ENCODE measurements around the gene TNIK.

TNIK gene

DNA sequence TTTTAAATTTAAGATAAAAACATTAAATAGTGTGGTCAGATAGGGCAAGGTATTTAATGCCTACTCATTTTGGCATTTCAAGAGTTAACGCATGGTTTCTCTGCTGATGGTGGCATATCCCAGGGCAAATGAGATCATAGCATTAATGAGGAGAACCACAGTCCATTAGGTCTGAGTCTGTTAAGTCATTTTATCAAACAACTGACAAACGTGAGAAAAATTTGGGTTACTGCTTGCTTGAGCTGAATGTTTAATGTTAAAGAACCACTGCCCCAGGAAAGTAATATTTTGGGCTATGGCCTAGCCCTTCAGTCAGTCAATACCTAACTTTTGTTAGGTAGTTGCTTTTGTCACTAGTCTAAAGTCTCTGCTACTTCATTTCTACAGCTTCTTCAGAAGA, 395.7 kb downstream of the TNIK start:
- Mint-ChIP-seq H3K4me1 (no peaks in the 10 kb centered on the region), H3K27me3 (no peaks in the 10 kb centered on the region), H3K36me3 (peaks cover 33% of the 10 kb centered on the region), H3K27ac (no peak overlapping the region), H3K4me3 (no peak overlapping the region), H3K9me3 (no peaks in the 10 kb centered on the region)

DNA sequence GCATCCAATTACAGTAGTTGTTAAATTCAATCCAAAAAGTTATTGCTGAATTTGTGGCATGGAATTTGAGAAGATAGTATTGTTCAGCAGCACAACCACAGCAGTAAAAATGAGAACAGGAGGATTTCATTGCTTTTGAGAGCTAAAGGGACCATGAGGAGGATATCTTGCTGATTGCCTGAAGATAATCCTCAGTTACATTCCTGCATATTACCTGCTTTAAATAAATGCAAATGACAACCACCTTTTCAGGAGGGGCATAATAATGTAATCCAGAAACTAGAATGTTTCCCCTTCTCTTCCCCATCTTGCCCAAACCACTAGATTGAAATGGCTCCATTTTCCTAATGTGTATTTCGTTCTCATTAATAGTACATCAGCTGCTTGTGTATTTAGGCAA, 398.5 kb downstream of the TNIK start:
- H3K27ac Mint-ChIP-seq = no peak overlapping the region
- H3K36me3 Mint-ChIP-seq = peaks cover 27% of the 10 kb centered on the region
- no peaks in the 10 kb centered on the region for H3K9me3 Mint-ChIP-seq
- no peaks in the 10 kb centered on the region for H3K4me1 Mint-ChIP-seq
- no peaks in the 10 kb centered on the region for H3K27me3 Mint-ChIP-seq
- no peak overlapping the region for H3K4me3 Mint-ChIP-seq

DNA sequence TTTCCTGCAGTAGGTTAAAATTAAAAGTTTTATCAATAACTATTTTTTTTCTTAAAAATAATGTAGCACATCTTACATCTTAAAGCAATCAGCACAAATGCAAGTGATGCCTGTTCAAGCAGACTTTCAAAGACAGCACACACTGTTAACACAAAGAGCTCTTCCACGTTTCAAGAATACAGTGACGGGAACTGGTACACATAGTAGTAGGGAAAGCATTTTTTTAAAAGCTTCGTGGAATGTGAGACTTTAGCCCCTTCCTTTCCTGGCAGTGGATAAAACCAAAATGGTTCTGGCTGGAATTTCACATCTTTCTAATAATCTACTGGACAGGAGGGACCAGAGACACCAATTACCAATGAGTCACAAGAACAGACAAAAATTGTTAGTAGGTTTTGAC, 400.2 kb downstream of the TNIK start:
- Mint-ChIP-seq H3K27me3 (no peaks in the 10 kb centered on the region), H3K4me1 (no peaks in the 10 kb centered on the region), H3K4me3 (no peak overlapping the region), H3K9me3 (no peaks in the 10 kb centered on the region), H3K27ac (no peak overlapping the region), H3K36me3 (peaks cover 15% of the 10 kb centered on the region)

DNA sequence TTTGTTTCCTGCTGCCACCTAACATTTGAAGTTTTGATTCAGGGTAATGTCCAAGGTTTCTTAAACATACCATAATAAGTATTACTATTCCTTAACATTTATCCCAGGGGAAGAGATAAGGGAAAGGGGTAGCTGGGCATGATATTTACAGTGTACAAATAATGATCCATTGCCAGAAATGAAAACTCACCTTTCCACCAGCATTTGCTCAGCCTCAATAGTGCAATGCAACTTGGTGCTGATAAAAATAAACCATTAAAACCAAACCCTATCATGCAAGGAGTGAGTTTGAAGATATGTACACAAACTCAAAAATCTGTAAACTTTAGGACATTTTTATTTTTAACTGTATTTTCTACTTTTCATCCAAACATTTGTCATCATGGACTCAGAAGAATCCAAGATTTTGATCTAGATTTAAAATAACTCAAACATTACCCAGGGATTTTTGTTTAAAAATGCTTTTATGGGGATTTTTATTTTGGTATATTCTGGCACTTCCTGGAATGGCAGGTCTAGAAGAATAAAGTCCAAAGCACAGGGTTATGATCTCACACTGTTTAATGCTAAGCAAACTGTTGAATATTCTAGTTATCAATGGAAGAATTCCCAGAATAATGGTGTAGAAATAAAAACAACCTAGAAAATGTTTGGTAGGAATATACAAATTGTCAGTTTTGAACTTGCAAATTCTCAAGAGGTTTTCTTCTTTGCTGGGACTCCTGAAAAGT, 401.2 kb downstream of the TNIK start:
- no peaks in the 10 kb centered on the region for H3K4me1 Mint-ChIP-seq
- H3K27ac Mint-ChIP-seq = no peak overlapping the region
- no peaks in the 10 kb centered on the region for H3K9me3 Mint-ChIP-seq
- H3K36me3 Mint-ChIP-seq = peaks cover 13% of the 10 kb centered on the region
- no peaks in the 10 kb centered on the region for H3K27me3 Mint-ChIP-seq
- H3K4me3 Mint-ChIP-seq = no peak overlapping the region

DNA sequence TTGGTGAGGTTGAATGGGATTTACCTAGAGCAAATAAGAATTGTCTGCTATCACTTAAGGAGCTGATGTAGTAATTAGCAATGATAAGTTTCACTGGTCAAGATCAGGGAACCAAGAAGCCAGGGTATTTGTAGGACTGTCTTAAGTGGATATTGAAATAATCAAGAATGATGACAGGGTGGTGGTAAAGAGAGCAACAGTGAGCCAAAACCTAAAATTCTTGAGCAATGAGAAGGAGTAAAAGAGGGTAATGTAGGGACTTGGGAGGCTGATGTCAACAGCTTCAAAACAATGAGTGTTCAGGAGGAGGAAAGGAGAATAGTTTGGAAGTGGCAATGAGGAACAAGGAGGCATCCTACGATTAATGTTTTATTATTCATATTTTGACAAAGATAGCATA, 402.1 kb downstream of the TNIK start:
- peaks cover 11% of the 10 kb centered on the region for H3K36me3 Mint-ChIP-seq
- H3K27ac Mint-ChIP-seq = no peak overlapping the region
- H3K4me3 Mint-ChIP-seq = no peak overlapping the region
- no peaks in the 10 kb centered on the region for H3K27me3 Mint-ChIP-seq
- no peaks in the 10 kb centered on the region for H3K4me1 Mint-ChIP-seq
- H3K9me3 Mint-ChIP-seq = no peaks in the 10 kb centered on the region

DNA sequence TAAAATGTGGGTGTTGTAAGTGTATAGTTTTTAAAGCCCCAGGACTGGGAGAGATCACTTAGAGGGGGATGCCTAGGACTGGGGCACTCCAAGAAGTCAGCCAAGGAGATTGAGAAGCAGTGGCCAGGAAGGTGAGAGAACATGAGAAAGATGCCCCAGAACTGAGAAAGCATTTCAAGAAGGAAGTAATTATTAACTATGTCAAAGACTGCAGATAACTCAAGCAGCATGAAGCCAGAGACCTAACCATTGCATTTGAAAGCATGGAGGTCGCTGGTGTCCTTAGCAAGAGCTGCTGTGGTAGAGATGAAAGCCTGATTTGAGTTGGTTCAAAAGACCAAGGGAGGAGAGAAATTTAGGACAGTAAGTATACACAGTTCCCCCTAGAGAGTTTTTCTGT, 403.1 kb downstream of the TNIK start:
- peaks cover 6% of the 10 kb centered on the region for H3K36me3 Mint-ChIP-seq
- H3K4me3 Mint-ChIP-seq = no peak overlapping the region
- no peaks in the 10 kb centered on the region for H3K9me3 Mint-ChIP-seq
- no peak overlapping the region for H3K27ac Mint-ChIP-seq
- no peaks in the 10 kb centered on the region for H3K27me3 Mint-ChIP-seq
- H3K4me1 Mint-ChIP-seq = no peaks in the 10 kb centered on the region

DNA sequence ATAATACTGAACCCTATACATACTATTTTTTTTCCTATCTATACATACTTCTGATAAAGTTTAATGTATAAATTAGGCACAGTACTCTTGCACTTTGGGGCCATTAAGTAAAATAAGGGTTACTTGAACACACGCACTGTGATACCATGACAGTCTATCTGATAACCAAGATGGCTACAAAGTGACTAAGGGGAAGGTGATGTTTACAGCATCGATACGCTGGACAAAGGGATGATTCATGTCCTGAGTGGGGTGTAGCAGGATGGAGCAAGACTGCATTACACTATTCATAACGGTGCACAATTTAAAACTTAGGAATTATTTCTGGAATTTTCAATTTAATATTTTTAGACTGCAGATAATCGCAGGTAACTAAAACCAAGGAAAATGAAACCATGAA, 403.7 kb downstream of the TNIK start:
- H3K27ac Mint-ChIP-seq = no peak overlapping the region

DNA sequence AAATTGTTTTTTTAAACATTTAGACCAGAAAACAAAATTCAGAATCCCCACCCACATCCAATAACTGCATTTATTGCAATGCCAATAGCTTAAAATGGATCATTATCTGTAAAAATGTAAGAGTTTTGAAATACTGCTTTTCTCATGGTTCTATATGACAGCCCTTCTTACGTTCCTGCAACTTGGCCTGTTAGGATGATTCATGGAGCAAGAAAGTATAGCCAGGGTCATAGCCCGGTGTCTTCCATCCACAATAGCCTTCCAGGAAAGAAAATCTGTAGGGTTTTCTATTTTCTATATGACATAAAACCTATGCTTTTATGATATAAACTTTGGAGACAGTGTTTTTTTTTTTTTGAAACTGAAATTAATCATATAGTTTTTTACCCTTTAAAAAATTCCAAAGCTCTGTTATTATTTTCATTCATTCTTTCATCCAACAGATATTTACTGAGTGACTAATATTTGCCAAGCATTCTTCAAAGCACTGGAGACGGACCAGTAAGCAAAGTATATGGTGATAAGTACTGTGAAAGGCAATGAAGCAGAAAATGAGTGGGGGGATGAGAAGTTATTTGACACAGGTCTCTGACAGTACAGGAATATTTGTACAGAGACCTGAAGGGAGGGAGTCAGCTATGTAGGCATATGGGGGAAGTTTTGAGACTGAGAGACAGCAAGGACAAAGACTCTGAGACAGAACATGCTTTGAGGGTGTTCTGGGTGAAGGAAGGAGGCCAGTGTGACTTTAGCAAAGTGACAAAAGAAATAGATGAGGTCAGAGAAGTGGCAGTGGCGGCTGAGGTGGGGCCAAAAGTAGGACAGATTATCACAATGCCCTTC, 404.6 kb downstream of the TNIK start:
- Mint-ChIP-seq H3K36me3 (peaks cover 3% of the 10 kb centered on the region), H3K9me3 (no peaks in the 10 kb centered on the region), H3K27me3 (no peaks in the 10 kb centered on the region), H3K4me1 (no peaks in the 10 kb centered on the region), H3K27ac (no peak overlapping the region), H3K4me3 (no peak overlapping the region)

More for the DNA sequence above, 403.7 kb downstream of the TNIK start:
- Mint-ChIP-seq H3K4me3 (no peak overlapping the region), H3K36me3 (peaks cover 3% of the 10 kb centered on the region), H3K9me3 (no peaks in the 10 kb centered on the region), H3K27me3 (no peaks in the 10 kb centered on the region), H3K4me1 (no peaks in the 10 kb centered on the region)

DNA sequence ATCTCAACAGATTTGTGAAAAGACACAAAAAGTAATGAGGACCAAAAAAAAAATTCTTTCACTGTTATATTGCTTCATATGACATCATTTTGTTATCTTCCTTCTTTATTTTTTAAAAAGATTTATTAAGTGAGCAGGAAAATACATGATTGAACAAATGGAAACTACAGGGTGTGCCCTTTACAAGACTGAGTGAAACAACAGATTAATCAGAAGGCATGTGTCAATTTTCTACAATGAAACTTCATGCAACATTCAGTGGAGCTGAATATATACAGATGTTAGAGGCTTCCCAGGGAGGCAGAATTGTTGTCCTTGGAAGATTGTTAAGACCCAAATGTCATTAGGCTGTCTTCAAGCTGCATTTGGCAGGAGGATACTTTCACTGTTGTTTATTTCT, 405.3 kb downstream of the TNIK start:
- peaks cover 3% of the 10 kb centered on the region for H3K36me3 Mint-ChIP-seq
- H3K27me3 Mint-ChIP-seq = no peaks in the 10 kb centered on the region
- no peaks in the 10 kb centered on the region for H3K9me3 Mint-ChIP-seq
- H3K4me1 Mint-ChIP-seq = no peaks in the 10 kb centered on the region
- H3K4me3 Mint-ChIP-seq = no peak overlapping the region
- H3K27ac Mint-ChIP-seq = no peak overlapping the region

DNA sequence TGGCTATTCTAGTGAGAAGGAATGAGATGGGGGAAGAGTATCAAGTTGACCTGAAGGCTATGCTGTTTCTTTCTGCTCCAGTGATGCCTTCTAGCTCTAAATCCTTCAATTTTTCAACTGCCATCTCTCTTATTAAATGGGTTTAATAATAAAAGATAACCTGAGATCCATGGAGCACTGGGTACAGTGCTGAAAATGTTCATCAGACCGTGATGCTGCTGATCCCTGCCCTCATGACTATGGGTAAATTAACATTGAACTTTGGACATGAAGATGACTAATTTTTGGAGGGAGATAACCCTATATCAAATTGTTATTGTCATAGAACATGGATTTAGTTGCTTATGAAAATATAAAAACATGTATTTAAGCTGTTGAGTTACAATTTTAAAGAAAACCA, 406.0 kb downstream of the TNIK start:
- Mint-ChIP-seq H3K4me1 (no peaks in the 10 kb centered on the region), H3K36me3 (no peaks in the 10 kb centered on the region)

DNA sequence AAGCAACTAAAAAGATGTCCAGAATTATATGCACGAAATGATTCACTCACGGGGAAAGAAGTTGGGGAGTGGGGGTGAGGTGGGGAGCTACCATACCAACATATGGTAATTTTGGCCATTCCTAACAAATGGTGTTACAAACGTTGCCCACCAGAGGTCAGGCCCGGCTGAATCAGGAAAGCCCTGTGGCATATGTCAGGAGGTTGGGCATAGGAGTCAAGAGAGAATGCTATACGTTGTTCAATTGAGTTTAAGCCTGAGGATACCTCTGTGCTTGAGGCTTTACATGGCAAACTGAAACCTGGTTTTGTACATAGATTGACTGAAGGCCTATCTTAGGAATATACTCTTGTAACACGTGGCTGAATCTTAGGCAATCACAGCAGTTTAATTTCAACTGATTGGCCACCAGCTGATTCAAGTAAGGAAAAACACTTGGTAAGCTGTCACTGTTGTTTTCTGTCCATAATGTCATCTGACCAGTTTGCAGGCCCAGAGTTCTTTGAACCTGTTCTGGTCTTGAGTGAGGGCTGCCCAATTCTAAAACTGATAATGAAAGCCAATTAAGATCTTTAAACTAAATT, 410.3 kb downstream of the TNIK start:
- Mint-ChIP-seq H3K4me1 (no peaks in the 10 kb centered on the region), H3K36me3 (no peaks in the 10 kb centered on the region), H3K27me3 (peaks cover 12% of the 10 kb centered on the region), H3K27ac (no peak overlapping the region), H3K4me3 (no peak overlapping the region), H3K9me3 (no peaks in the 10 kb centered on the region)

More for the DNA sequence above, 406.0 kb downstream of the TNIK start:
- Mint-ChIP-seq H3K27ac (no peak overlapping the region), H3K27me3 (peaks cover 3% of the 10 kb centered on the region), H3K4me3 (no peak overlapping the region), H3K9me3 (no peaks in the 10 kb centered on the region)

DNA sequence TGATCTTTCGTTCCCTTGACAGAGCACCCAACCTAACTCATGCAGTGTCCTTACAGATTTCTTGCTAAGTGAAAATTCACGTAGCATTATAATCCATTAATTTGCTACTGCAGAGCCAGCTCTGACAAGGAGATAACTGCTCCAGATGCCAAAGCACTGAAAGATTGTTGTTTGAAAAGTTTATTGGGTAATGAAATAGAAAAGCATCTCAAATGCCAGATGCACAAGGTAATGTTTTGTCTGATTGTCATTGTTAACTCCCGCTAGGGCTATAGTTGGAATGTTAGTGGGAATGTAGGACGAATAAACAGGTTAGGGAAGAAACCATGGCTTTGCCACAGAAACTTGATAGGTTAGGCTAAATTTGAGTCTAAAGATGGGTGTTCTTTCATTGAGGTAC, 413.4 kb downstream of the TNIK start:
- H3K27me3 Mint-ChIP-seq = peaks cover 18% of the 10 kb centered on the region
- H3K4me3 Mint-ChIP-seq = no peak overlapping the region
- no peaks in the 10 kb centered on the region for H3K36me3 Mint-ChIP-seq
- no peaks in the 10 kb centered on the region for H3K4me1 Mint-ChIP-seq
- H3K9me3 Mint-ChIP-seq = no peaks in the 10 kb centered on the region
- no peak overlapping the region for H3K27ac Mint-ChIP-seq

DNA sequence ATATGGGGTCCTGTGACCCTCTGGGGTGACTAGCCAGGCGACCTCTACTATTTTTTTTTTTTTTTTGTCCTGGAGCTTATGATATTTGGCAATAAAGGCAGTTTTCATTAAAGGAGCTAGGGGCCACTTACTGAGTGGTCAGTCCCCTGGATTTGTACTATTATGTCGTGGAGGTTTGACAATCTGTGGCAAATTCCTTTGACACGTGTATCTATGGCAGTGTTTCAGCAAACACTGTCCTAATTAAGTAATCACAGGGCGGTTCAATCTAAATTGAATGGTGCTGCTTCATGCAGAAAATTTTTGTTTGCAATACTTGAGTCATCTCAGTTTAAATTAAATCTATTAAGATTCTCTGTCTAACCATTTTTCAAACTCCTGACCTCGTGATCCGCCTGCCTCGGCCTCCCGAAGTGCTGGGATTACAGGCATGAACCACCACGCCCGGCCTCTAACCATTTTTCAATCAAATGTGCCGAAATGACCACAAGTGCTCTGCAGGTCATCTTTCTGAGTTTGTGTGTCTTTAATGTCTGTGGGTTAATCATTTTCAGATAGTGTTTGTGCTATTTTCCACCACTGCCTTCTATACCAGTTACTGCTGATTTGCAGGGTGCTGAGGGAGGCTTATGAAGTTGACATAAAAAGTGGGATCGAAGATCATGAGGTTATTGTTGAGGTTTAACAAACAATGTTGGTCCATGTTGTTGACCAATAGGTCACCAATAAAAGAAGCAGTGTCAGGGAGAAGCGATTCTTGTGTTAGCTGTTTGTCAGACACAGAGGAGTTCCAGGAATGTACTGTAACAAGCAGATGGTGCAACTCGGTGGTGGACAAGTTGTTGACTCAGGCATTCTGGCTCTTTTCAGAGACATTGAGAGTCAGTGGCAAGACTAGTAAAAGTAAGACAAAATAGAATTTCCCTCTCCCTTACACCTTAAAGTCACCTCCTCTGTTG, 415.1 kb downstream of the TNIK start:
- Mint-ChIP-seq H3K9me3 (no peaks in the 10 kb centered on the region), H3K27me3 (peaks cover 18% of the 10 kb centered on the region), H3K4me3 (no peak overlapping the region), H3K27ac (no peak overlapping the region), H3K4me1 (no peaks in the 10 kb centered on the region), H3K36me3 (no peaks in the 10 kb centered on the region)

DNA sequence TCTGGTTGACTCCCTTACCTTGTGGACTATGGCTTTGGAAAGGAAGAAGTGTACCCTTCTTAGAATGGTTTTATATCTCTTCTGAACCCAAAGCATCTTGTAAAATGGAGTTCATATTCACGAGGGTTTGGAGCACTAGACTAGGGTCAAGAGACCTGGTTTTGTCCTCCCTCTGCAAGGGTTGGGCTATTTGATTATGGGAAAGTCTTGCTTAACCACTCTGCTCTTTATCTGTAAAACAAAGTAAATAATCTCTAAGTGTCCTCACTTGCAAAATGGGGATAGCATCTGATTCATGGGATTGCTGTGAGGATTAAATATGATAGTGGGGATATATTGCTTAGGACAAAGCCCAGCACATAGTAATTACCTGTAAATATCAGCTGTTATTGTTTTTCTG, 415.8 kb downstream of the TNIK start:
- no peaks in the 10 kb centered on the region for H3K36me3 Mint-ChIP-seq
- peaks cover 17% of the 10 kb centered on the region for H3K27me3 Mint-ChIP-seq
- H3K27ac Mint-ChIP-seq = no peak overlapping the region
- no peaks in the 10 kb centered on the region for H3K4me1 Mint-ChIP-seq
- H3K9me3 Mint-ChIP-seq = no peaks in the 10 kb centered on the region
- H3K4me3 Mint-ChIP-seq = no peak overlapping the region

DNA sequence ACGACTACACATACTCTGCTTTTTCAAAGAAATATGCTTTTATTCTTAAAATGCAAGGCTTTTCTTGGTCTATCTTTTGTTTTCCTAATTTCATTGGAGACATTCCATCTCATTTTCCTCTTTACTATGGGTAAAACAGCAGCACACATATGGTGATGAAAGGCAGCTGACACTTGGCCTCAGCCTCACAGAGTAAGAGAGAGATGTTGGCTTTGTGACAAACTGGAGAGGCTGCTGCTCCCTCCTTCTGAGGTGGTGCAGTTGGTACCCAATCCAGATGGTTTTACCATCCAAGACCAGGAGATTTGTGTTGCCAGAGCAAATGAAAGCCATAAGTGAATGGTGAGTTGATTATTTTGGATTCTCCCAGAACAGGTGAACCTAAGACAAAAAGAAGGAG, 420.5 kb downstream of the TNIK start:
- Mint-ChIP-seq H3K36me3 (no peaks in the 10 kb centered on the region), H3K27me3 (peaks cover 13% of the 10 kb centered on the region), H3K4me1 (no peaks in the 10 kb centered on the region), H3K9me3 (no peaks in the 10 kb centered on the region), H3K4me3 (no peak overlapping the region), H3K27ac (no peak overlapping the region)

All from activated naive CD4-positive, alpha-beta T cell treated with anti-CD3 and anti-CD28 coated beads, Interleukin-2, amount 50 U/mL, for 24 hours (primary cell).